HG03457 (cell line): Measurements from ENCODE around the gene AAK1.

Experiments
- ATAC-seq: cut with Tn5 transposase; IDR thresholded peaks from one replicate; pipeline ENCODE4 v1.9.1; 2021; ENCODE audit warnings: moderate number of reproducible peaks; ENCODE audit not compliant: unreplicated experiment

AAK1 gene

DNA sequence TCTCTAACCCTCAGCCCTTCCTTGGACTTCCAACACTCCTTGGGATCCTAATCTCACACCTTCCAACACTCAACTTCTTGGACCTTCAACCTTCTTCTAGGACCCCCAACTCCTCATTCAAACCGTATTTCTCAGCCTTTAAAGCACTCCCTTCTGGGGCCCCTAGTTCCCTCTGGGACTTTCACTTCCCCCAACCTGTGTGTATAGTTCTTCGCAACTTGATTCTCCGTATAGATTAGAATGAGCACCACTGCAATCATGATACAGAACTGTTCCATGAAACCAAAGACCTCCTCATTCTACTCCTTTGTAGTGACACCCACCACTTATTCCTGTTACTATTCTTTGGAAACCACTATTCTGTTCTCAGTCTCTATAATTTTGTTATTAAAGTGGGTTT, 144.3 kb downstream of the AAK1 start:
- no peak for ATAC-seq

DNA sequence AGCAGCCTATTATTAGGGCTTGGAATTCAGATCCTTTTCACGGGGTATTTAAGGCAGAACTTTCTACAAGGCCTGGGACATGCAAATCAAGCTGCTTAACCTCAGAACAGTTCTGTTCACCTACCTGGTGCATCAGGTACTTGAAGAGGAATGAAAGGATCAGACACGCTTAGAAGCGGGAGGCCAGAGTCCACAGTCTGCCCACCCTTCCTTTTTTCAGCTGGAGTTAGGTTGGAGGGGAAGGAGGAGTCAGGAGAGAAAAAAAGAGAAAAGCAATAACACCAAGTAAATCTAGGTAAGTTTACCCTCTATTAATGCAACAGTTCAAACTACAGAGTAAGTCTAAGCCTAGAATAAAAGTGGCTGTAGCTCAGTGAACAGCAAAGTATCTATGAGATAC, 147.7 kb downstream of the AAK1 start:
- no peak for ATAC-seq

DNA sequence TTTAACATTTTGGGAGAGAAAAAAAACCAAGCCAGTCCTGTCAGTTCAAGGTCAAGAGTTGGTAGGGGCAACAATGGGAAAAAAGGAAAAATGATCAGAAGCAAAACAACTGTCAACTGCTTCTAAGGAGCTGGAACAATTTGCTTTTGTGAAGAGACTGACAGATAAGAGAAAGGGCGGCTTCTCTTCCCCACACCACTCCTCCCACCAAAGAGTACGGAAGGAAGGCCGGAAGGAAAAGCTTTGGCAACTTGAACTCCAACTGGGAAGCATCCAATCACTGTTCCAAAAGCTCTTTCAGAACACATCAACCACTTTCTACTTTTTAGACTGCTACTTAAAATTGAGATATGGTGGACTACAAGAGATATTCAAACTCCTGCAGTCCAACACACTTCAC, 148.5 kb downstream of the AAK1 start:
- no peak for ATAC-seq

- ATAC-seq: no peak
Measured at GRCh38 chr2:69494126-69494525, 149.4 kb downstream of the AAK1 start.

GRCh38 chr2:69493268-69493667, 150.3 kb downstream of the AAK1 start:
- no peak for ATAC-seq

DNA sequence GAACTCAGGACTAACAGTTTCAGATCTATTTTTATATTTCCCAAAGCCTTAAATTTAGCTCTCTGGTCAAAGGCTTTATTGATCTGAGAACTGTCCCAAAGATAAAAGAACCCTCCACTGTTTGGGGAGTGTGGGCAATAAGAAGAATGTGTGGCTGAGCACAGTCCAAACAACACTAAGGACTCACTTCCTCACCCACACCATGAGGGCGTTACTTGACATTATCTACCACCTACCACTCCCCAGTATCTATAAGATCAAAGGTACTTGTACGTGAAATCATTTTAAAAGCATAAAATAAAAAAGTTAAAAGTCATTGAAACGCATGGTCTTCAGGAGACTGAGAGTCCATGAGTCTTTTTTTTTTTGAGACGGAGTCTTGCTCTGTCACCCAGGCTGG, 151.7 kb downstream of the AAK1 start:
- no peak for ATAC-seq

DNA sequence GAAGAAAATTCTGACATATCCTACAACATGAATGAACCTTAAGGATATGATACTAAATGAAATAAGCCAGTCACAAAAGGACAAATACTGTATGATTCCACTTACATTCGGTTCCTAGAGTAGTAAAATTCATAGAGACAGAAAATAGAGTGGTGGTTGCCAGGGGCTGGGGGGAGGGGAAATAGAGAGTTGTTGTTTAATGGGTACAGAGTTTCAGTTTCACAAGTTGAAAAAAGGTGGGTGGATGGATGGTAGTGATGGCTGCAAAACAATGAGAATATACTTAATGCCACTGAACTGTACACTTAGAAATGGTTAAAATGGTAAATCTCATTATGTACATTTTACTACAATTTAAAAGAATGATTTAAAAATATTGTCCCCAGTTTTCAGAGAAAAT, 153.1 kb downstream of the AAK1 start:
- ATAC-seq: no peak

DNA sequence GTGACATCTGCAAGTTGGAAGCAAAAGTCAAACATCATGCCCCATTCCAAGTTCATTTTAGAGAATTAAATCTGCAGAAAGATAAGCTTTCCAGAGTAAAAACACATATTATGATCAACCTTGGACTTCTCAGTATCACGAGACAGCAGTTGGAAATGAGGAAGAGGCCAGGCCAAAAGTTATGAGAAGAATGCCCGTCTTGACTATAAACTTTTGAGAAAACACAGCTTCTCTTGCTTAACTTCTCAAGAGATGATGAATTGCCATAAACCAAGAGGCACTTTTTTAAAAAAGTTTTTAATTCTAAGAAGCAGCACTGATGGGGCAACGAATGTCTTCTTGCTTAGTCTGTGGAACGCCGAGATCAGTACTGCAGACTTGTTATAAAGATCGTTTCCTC, 153.7 kb downstream of the AAK1 start:
- ATAC-seq: no peak

DNA sequence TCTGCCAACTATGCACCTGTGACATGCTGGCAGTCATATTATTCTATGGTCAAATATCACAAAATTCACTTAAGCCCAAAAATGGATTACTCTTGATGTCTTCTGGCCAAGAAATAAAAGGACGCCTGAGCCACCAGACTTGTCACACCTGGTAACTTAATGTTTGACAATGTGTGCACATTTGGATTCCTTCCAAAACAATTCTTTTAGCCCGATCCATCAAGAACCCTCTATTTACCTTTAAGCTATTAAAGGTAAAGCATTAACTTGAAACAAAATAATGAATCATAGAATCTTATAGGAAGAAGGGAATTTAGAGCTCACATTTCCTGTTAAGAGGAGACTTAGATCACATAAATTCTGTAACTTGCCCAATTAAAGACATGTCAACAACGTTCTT, 159.8 kb downstream of the AAK1 start:
- ATAC-seq: no peak

- no peak for ATAC-seq
Measured at GRCh38 chr2:69483024-69483423, 160.5 kb downstream of the AAK1 start.

- ATAC-seq: no peak
Measured at GRCh38 chr2:69482471-69482870, 161.1 kb downstream of the AAK1 start.

DNA sequence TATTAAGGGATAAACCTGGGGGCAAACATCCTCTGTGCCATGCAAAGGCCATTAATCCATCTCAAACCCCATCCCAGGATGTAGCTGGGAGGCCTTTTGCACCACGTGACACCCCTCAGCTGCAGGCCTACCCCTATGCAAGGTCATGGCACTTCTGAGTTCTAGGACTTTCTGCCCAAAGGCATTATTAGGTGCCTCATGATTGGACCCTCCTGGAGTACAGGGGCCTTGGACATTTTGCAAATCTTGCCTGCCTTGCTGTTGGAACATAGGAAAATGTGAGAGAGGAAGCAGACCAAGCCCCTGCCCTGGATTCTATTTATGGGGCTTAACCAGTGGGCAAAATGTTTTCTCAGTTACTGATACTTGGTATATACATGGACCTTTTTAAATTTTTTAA, 162.1 kb downstream of the AAK1 start:
- no peak for ATAC-seq

- no peak for ATAC-seq
Measured at GRCh38 chr2:69477627-69478026, 165.9 kb downstream of the AAK1 start.

DNA sequence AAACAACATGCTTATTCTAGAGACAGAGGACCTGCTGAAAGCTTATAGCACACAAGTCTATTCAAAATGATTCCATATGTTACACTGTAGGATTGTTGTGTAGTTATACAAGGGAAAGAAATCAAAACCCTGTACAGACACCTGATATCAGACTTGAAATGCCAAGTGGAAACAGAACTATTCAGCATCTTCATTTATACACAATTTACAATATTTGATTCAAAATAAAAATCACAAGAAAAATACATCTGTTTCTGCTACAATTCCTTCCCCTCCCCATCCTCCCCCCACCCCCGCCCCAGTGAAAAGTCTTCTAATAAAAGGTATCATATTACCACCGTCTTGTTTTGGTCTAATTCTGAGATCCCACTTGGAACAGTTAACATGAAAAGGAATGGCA, 168.9 kb downstream of the AAK1 start:
- no peak for ATAC-seq

GRCh38 chr2:69471793-69472192, 171.7 kb downstream of the AAK1 start:
- ATAC-seq: no peak

GRCh38 chr2:69470911-69471310, 172.6 kb downstream of the AAK1 start:
- no peak for ATAC-seq

DNA sequence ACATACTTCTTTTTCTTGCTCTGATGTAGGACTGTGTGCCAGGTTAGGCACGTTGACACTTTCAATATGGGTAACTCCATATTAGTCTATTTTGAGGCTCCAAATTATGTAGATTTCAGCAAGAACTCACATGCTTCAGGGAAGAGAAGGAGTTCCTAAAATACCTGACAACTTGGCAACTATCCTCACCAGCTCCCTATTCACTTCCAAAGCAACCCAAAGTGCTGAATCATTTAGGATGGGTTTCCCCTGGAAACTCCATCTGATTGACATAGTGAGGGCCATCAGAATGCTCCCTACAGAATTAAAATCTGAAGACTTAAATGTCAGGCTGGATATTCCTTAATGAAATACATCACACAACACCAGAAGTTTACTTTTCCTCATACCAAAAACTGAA, 173.8 kb downstream of the AAK1 start:
- ATAC-seq: no peak

DNA sequence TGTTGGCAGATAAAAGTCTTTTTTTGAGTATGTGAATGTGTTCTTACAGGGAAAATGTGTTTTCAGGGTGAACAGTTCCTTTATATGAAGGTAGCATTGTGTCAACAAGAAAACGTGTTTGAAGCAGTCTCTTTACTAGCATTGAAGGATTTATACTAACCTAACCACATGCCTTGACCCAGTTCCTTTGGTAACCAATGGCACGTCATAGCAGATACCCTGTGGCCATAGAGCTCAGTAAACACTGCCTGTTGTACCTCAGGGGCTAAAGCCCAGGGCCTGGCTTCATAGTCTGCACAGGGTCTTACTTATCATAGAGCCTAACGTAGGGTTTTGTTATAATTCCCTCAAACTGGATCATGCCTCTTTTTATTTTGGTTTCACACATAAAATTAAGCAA, 174.2 kb downstream of the AAK1 start:
- ATAC-seq: no peak

DNA sequence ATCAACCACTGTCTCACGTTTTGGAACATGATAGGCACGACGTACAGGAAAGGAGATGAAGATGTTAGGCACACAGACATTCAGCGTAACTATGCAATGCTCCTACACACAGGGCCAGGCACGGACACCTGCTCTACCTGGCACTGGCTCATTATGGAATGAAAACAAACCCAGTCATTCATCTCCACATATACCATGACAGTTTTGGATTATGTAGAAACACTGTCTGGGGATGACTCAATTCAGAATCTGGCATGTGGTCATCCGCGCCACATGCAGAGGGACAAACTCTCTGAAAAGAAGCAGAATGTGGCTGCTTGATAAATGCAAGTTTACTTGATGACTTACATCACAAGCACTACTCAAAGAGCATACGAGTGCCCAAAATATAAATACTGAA, 176.8 kb downstream of the AAK1 start:
- ATAC-seq: no peak

- ATAC-seq: no peak
Measured at GRCh38 chr2:69465513-69466456, 177.8 kb downstream of the AAK1 start.

DNA sequence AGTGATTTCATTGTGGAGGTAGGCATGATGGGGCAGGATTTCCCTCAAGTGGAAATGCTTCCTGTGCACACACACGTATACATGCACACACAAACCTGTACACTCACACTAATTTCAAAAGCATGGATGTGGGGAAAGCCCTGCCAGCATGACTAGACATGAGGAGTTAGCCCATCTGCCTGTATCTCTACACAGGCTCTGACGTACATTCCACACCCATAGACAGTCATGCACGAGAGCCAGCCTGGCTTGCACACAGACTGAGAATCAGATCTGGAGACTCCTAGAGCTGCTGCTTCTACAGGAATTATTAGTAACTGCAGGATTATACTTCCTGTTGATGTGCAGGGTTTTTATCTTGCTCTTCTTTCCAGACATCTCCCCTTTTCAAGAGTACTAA, 179.0 kb downstream of the AAK1 start:
- ATAC-seq: no peak

- no peak for ATAC-seq
Measured at GRCh38 chr2:69462780-69463179, 180.8 kb downstream of the AAK1 start.

DNA sequence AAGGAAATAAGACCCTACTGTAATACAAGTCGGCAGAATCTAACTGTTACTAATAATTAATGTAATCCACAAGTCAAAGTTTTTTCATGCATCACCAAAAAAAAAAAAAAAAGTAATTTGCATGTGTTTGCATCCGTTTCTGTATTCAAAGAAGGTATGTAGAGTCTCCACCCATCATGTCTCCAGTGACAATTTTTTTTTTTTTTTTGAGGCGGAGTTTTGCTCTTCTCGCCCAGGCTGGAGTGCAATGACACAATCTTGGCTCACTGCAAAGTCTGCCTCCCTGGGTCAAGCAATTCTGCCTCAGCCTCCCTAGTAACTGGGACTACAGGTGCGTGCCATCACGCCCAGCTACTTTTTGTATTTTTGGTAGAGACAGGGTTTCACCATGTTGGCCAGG, 182.1 kb downstream of the AAK1 start:
- ATAC-seq: no peak
